ENCODE measurements around the gene CEP57L1.

DNA sequence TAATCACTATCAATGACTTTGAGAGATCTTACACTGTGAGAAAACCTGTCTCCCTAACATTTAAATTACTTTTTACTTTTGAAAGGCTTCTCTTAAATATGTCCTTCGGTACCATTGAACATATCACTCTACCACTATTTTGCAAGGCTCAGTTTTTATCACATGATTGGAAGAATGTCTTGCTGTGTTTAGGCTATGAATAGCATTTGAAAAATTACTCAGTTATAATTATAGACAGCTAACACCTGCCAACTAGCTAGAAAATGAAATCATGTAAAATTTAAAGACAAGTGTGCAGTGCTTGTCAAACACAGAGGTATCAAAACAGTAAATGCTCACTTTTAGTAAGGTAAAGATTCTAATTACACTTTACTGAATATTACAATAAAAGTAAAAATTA, 11.7 kb upstream of the CEP57L1 start:
- TF ChIP-seq POLR2A (IDR thresholded peaks at IDR 0.05; ENCODE audit: low read length) (no peak), GATA1 (IDR thresholded peaks at IDR 0.05; ENCODE audit: low read depth, low read length) (no peak)
